HG03103 (cell line): ENCODE results near the gene PPM1H.
"Not testable (repeated sequence)": the region's sequence is repeated elsewhere in the genome, so short reads cannot be mapped to it uniquely, and the experiment has no call there.

Source experiments
- ATAC-seq: cut with Tn5 transposase; IDR thresholded peaks from one replicate; pipeline ENCODE4 v1.9.1; 2021; ENCODE audit warnings: low read depth; ENCODE audit not compliant: unreplicated experiment

PPM1H gene

GRCh38 chr12:62748941-62749468 is 185.9 kb downstream of the PPM1H start:
- no peak for ATAC-seq

DNA sequence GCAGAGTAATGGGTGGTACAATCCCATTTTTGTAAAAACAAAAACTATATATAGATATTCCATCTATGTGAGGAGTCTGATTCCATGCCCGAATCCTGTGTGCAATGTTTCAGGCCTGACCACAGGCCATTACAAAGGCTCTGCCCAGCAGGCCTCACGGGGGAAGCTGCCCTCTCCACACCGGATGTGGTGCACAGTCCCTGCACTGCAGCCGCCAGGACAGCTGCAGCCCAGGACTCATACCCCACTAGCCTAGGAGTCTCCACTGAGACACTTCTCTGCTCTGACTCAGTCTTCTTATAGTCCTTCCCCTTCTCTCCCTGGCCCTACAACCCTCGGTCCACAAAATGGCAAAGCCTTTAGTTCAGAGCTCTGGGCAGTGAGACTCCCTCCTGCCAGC is 190.4 kb downstream of the PPM1H start:
- no peak for ATAC-seq

- no peak for ATAC-seq
Measured at GRCh38 chr12:62739266-62740015, 195.5 kb downstream of the PPM1H start.

DNA sequence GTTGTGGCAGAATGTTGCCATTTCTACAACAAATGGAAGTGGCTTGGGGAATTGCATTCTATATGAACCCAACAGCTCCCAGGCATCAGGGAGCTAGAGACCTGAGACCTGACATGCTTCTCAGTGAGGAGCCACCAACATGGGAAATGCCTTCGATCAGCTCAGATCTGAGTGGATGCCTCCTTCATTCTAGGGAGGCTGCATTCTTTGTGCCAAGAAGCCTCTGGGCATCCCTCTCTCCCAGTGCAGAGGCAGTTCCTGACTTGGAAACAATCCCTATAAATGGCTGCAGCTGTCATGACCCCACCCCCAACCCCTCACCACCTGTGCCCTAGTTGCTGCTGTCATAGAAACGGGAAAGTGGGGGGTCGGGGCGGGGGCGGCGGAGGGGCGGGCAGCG is 196.3 kb downstream of the PPM1H start:
- ATAC-seq, result no peak

DNA sequence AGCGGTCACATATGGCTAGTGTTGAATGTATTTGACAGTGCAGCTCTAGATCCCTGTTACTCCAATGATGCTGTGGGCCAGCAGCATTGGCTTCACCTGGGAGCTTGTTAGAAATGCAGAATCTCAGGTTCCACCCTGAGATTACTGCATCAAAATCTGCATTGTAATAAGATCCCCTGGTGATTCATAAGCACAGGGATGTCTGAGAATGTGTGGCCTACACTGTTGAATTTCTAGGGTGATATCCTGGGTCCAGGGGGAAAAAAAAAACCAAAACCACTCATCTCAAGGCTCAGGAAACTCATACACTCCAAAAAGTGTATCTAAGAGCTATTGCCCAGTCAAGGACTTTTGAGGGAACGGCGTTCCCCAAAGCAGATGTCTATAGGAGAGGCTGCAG is 196.8 kb downstream of the PPM1H start:
- no peak for ATAC-seq

DNA sequence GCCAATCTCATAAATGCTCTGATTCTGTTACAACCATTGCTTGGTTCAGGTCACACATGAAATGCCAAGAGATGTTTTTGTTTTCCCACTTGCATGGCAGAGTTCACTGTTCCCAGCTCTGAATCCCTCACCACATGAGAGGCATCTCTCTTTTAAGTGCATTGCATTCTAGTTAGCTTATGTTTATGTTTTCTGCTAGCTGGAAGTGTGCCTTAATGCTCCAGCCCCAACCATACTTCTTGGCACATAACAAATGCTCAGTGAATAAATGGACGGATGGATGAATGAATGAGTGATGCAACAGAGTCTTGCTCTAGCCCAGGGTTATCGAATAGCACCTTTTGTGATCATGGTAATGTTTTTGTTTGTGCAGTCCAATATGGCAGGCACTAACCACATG is 197.3 kb downstream of the PPM1H start:
- no peak for ATAC-seq

DNA sequence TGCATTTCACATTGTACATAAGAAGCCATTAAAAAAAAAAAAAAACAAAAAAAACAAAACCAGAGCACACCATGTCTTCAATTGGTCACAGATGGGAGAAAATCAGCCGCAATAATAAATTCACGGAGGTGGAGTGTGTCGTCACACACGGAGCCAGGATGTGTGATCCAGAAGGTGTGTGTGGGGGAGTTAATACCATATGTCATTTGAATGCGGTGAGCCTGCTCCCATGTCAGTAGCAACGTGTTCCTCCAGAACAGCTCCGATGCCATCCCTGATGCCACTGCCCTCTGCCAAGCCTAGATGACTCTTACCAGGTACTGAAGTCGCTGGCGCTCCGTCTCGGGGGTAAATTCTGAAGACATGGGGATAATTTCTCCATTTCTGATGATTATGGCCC is 197.8 kb downstream of the PPM1H start:
- no peak for ATAC-seq

- no peak for ATAC-seq
Measured at GRCh38 chr12:62736596-62736995, 198.4 kb downstream of the PPM1H start.

GRCh38 chr12:62732861-62733427 is 202.0 kb downstream of the PPM1H start:
- ATAC-seq, result no peak

GRCh38 chr12:62731055-62731820 is 203.7 kb downstream of the PPM1H start:
- ATAC-seq, result peak; percentile 46

GRCh38 chr12:62730649-62731048 is 204.3 kb downstream of the PPM1H start:
- no peak for ATAC-seq

DNA sequence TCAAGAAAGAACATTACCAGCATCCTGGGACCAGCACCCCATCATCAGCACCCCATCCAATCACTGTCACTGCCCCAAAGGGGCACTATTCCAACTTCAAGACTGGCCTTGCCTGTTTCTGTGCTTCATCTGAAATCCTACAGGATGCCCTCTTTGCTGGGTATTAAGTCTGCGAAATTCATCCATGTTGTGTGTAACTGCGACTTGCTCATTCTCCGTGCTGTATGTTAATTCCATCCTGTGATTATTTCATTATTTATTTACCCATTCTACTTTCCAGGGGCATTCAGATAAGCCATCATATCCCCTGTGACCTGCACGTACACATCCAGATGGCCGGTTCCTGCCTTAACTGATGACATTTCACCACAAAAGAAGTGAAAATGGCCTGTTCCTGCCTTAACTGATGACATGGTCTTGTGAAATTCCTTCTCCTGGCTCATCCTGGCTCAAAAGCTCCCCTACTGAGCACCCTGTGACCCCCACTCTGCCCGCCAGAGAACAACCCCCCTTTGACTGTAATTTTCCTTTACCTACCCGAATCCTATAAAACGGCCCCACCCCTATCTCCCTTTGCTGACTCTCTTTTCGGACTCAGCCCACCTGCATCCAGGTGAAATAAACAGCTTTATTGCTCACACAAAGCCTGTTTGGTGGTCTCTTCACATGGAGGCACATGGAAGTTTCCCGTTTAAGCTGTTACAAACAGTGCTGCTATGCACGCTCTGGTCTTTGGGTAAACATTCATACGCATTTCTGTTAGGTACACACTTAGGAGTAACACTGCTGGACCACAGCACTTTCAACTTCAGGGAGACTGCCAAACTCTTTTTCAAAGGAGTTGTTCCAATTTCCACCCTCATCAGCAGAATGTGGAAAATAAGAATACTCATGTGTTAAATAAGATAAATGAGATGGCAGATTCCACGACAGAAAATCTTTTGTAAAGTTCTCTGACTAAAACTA is 205.1 kb downstream of the PPM1H start:
- ATAC-seq, result not testable (repeated sequence)

- no peak for ATAC-seq
Measured at GRCh38 chr12:62728741-62729140, 206.2 kb downstream of the PPM1H start.

- no peak for ATAC-seq
Measured at GRCh38 chr12:62726471-62726980, 208.4 kb downstream of the PPM1H start.

GRCh38 chr12:62725781-62726180 is 209.2 kb downstream of the PPM1H start:
- ATAC-seq, result no peak

DNA sequence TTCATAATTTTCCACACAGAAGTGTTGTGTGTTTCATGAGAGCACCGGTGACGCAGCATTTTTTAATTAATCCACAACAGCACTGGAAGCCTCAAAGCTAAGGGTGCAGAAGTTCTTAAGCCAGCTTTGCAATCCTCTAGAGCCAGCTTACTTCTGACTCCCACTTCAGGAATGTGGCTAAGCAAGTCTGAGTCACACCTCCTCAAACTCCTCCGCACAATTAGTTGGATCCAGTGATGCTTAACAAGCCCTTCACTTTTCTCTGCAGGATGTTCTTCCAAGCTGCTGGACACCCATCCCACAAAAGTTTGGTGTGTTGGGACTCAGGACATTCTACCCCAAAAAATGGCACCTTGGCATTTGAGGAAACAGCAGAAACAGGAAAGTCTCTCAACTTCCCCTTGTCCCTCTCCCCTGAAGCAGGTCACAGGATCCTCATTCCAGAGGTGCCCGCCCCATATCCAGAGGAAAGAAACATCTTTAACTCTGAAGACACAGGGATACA is 210.0 kb downstream of the PPM1H start:
- ATAC-seq, result no peak

GRCh38 chr12:62724285-62724684 is 210.7 kb downstream of the PPM1H start:
- ATAC-seq, result no peak

DNA sequence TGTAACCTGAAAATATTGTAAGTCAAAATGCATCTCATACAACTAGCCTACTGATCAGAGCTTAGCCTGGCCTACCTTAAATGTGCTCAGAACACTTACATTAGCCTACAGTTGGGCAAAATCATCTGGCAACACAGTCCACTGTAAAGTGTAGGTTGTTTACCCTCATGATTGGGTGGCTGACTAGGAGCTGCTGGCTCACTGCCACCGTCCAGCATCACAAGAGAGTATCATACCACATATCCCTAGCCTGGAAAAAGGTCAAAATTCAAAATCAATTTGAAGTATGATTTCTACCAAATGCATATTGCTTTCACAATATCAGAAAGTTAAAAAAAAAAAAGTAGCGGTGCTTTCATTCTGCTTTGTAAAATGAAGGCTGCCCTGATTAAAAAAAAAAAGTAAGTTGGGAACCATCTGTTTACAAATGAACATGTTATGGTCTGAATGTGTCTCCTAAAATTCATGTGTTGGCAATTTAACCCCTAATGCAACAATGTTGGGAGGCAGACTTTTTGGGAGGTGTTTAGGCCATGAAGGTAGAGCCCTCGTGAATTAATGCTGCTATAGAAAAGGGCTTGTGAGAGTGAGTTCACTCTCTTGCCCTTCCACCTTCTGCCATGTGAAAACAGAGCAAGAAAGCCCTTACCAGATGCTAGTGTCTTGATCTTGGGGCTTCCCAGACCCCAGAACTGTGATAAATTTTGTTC is 211.8 kb downstream of the PPM1H start:
- no peak for ATAC-seq

- ATAC-seq, result no peak
Measured at GRCh38 chr12:62720661-62721330, 214.2 kb downstream of the PPM1H start.
